Measurements from ENCODE around the gene ORAI1. TPM values are rescaled to one million over a fixed set of nuclear protein-coding genes. Genes with fewer than 3 reads are reported as not detected.

Gene ORAI1
- total and polyA plus RNA-seq, 2 of the 13 experiments (the other 11 are each of a cell fraction or from before 2014, with no cell fraction given): 9.2 to 17.2 TPM

DNA sequence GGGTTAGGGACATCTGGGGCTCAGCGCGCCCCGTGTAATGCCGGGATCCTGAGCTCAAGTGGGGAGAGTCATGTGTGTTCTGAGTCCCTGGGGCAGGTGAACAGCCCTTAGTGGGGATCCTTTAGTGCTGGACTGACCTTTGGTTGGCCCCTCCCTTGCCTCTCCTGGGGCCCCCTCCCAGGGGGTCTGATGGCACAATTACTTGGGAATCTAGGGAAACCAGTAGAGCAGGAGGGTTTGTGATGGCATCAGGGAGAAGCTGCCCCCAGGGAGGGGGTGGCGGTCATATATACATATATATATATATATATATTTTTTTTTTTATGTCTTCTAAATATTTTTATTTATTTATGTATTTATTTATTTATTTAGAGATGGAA, 43.2 kb downstream of the ORAI1 start, which contains the start of gene MORN3:
TSS of gene MORN3 (minus strand) at position 134 of the 380 bp plus-strand sequence. CDS start 171 bp downstream, outside the sequence.
- ATAC-seq (peak; percentile 29), DNase-seq (ENCODE audit: low spot score) (no peak), FAIRE-seq (no peak)
- ChIA-PET CTCF (ENCODE audit: low intra/inter-chr PET ratio, low total read pairs) (interaction anchor here (1.9 to 2.2 kb wide), 2 partner anchors 117 to 170 kb away, joined by 9 to 14 read pairs; no protein-coding TSS in a partner anchor), POLR2A (interaction anchor here (0.8 to 2.0 kb wide), 3 partner anchors 17 to 119 kb away, joined by 4 to 8 read pairs (median 5); no protein-coding TSS in a partner anchor)
- no peaks in the 10 kb centered on the region for H3K9me3 ChIP-seq (ENCODE audit: low read length)
- peak within 1 kb of the TSS; percentile 12; the same call in 1 of the 2 replicates for H3K9ac ChIP-seq (ENCODE audit: insufficient read depth, low read depth, low read length)
- peak within 1 kb of the TSS; percentile 64 for H3K4me2 ChIP-seq (ENCODE audit: low read depth, low read length)
- peak within 1 kb of the TSS; percentile 14 to 55 (median 27); a peak in 5 of 6 replicates for H3K4me3 ChIP-seq (replicated peaks in 1 of 3; ENCODE audit: insufficient read depth in 1 of 3, low read depth in 2 of 3, low read length in 3 of 3)
- H3K27ac ChIP-seq (ENCODE audit: extremely low read length, insufficient read depth, low read length): no peak within 1 kb of the TSS
- H3K36me3 ChIP-seq (replicated peaks in 1 of 2; ENCODE audit: control insufficient read depth in 1 of 2, insufficient read depth in 2 of 2, low read length in 2 of 2): no peaks in the 10 kb centered on the region
- BruUV-seq (replicated peaks): no TSS peak
- intact Hi-C loops (cut with micrococcal nuclease; ENCODE audit: unreplicated experiment) (loop anchor here (2.0 kb wide), 1 partner anchor 117 kb away; no protein-coding TSS in a partner anchor), in situ Hi-C loops (cut with HindIII; ENCODE audit: extremely low pct_ligation_motif_present, low pct_unique_long_range_greater_than_20kb) (loop anchor here (5.0 kb wide), 1 partner anchor 117 kb away; no protein-coding TSS in a partner anchor)
- H3K4me1 ChIP-seq (ENCODE audit: insufficient read depth, low read length): peaks cover 39% of the 10 kb centered on the region
- peak within 1 kb of the TSS; percentile 23 for H2AFZ ChIP-seq (ENCODE audit: low read length)
- no peaks in the 10 kb centered on the region for H4K20me1 ChIP-seq (ENCODE audit: insufficient read depth, low read length)
- 77% methylated on average over 4 of the region's 5 CpGs for WGBS (ENCODE audit: low lambda C conversion rate)
- no peaks in the 10 kb centered on the region for H3K79me2 ChIP-seq (ENCODE audit: insufficient read depth, low read length)
- no peaks in the 10 kb centered on the region; a peak in 1 of 5 replicates for H3K27me3 ChIP-seq (ENCODE audit: control insufficient read depth in 1 of 2, insufficient read depth in 2 of 2, low read length in 2 of 2)
- TF ChIP-seq, protein P1, sequence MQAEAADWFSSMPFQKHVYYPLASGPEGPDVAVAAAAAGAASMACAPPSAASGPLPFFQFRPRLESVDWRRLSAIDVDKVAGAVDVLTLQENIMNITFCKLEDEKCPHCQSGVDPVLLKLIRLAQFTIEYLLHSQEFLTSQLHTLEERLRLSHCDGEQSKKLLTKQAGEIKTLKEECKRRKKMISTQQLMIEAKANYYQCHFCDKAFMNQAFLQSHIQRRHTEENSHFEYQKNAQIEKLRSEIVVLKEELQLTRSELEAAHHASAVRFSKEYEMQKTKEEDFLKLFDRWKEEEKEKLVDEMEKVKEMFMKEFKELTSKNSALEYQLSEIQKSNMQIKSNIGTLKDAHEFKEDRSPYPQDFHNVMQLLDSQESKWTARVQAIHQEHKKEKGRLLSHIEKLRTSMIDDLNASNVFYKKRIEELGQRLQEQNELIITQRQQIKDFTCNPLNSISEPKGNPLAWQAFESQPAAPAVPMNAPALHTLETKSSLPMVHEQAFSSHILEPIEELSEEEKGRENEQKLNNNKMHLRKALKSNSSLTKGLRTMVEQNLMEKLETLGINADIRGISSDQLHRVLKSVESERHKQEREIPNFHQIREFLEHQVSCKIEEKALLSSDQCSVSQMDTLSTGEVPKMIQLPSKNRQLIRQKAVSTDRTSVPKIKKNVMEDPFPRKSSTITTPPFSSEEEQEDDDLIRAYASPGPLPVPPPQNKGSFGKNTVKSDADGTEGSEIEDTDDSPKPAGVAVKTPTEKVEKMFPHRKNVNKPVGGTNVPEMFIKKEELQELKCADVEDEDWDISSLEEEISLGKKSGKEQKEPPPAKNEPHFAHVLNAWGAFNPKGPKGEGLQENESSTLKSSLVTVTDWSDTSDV (CRISPR knock-in tag; IDR thresholded peaks at IDR 0.05): no peak
- TF ChIP-seq, protein P2, sequence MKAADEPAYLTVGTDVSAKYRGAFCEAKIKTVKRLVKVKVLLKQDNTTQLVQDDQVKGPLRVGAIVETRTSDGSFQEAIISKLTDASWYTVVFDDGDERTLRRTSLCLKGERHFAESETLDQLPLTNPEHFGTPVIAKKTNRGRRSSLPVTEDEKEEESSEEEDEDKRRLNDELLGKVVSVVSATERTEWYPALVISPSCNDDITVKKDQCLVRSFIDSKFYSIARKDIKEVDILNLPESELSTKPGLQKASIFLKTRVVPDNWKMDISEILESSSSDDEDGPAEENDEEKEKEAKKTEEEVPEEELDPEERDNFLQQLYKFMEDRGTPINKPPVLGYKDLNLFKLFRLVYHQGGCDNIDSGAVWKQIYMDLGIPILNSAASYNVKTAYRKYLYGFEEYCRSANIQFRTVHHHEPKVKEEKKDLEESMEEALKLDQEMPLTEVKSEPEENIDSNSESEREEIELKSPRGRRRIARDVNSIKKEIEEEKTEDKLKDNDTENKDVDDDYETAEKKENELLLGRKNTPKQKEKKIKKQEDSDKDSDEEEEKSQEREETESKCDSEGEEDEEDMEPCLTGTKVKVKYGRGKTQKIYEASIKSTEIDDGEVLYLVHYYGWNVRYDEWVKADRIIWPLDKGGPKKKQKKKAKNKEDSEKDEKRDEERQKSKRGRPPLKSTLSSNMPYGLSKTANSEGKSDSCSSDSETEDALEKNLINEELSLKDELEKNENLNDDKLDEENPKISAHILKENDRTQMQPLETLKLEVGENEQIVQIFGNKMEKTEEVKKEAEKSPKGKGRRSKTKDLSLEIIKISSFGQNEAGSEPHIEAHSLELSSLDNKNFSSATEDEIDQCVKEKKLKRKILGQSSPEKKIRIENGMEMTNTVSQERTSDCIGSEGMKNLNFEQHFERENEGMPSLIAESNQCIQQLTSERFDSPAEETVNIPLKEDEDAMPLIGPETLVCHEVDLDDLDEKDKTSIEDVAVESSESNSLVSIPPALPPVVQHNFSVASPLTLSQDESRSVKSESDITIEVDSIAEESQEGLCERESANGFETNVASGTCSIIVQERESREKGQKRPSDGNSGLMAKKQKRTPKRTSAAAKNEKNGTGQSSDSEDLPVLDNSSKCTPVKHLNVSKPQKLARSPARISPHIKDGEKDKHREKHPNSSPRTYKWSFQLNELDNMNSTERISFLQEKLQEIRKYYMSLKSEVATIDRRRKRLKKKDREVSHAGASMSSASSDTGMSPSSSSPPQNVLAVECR (CRISPR knock-in tag; IDR thresholded peaks at IDR 0.05; ENCODE audit: borderline replicate concordance): no peak
- TF ChIP-seq, protein P3, sequence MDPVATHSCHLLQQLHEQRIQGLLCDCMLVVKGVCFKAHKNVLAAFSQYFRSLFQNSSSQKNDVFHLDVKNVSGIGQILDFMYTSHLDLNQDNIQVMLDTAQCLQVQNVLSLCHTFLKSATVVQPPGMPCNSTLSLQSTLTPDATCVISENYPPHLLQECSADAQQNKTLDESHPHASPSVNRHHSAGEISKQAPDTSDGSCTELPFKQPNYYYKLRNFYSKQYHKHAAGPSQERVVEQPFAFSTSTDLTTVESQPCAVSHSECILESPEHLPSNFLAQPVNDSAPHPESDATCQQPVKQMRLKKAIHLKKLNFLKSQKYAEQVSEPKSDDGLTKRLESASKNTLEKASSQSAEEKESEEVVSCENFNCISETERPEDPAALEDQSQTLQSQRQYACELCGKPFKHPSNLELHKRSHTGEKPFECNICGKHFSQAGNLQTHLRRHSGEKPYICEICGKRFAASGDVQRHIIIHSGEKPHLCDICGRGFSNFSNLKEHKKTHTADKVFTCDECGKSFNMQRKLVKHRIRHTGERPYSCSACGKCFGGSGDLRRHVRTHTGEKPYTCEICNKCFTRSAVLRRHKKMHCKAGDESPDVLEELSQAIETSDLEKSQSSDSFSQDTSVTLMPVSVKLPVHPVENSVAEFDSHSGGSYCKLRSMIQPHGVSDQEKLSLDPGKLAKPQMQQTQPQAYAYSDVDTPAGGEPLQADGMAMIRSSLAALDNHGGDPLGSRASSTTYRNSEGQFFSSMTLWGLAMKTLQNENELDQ (CRISPR knock-in tag; IDR thresholded peaks at IDR 0.05; ENCODE audit: borderline replicate concordance): no peak
- TF ChIP-seq ZNF75D (CRISPR knock-in tag; IDR thresholded peaks at IDR 0.05; ENCODE audit: borderline replicate concordance): no peak
- TF ChIP-seq, protein P4, sequence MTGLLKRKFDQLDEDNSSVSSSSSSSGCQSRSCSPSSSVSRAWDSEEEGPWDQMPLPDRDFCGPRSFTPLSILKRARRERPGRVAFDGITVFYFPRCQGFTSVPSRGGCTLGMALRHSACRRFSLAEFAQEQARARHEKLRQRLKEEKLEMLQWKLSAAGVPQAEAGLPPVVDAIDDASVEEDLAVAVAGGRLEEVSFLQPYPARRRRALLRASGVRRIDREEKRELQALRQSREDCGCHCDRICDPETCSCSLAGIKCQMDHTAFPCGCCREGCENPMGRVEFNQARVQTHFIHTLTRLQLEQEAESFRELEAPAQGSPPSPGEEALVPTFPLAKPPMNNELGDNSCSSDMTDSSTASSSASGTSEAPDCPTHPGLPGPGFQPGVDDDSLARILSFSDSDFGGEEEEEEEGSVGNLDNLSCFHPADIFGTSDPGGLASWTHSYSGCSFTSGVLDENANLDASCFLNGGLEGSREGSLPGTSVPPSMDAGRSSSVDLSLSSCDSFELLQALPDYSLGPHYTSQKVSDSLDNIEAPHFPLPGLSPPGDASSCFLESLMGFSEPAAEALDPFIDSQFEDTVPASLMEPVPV (CRISPR knock-in tag; IDR thresholded peaks at IDR 0.05): no peak
- TF ChIP-seq, protein P5, sequence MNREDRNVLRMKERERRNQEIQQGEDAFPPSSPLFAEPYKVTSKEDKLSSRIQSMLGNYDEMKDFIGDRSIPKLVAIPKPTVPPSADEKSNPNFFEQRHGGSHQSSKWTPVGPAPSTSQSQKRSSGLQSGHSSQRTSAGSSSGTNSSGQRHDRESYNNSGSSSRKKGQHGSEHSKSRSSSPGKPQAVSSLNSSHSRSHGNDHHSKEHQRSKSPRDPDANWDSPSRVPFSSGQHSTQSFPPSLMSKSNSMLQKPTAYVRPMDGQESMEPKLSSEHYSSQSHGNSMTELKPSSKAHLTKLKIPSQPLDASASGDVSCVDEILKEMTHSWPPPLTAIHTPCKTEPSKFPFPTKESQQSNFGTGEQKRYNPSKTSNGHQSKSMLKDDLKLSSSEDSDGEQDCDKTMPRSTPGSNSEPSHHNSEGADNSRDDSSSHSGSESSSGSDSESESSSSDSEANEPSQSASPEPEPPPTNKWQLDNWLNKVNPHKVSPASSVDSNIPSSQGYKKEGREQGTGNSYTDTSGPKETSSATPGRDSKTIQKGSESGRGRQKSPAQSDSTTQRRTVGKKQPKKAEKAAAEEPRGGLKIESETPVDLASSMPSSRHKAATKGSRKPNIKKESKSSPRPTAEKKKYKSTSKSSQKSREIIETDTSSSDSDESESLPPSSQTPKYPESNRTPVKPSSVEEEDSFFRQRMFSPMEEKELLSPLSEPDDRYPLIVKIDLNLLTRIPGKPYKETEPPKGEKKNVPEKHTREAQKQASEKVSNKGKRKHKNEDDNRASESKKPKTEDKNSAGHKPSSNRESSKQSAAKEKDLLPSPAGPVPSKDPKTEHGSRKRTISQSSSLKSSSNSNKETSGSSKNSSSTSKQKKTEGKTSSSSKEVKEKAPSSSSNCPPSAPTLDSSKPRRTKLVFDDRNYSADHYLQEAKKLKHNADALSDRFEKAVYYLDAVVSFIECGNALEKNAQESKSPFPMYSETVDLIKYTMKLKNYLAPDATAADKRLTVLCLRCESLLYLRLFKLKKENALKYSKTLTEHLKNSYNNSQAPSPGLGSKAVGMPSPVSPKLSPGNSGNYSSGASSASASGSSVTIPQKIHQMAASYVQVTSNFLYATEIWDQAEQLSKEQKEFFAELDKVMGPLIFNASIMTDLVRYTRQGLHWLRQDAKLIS (CRISPR knock-in tag; IDR thresholded peaks at IDR 0.05): no peak
- TF ChIP-seq ZNF557 (CRISPR knock-in tag; IDR thresholded peaks at IDR 0.05): no peak
